Non-pigmented ciliary epithelial cell (primary cell): ENCODE results near the gene NOX5.

Experiments used
- DNase-seq: peaks from one replicate; pipeline ENCODE4 v3.0.0-alpha.2; 2010; ENCODE audit warnings: low read depth

Gene NOX5

GRCh38 chr15:68991723-68992122 is 22.8 kb upstream of the NOX5 start:
- no peak for DNase-seq

- DNase-seq: no peak
Measured at GRCh38 chr15:68992696-68993095, 21.8 kb upstream of the NOX5 start.

- DNase-seq: no peak
Measured at GRCh38 chr15:68993276-68993675, 21.2 kb upstream of the NOX5 start.

- peak; percentile 23 for DNase-seq
Measured at GRCh38 chr15:68994149-68994548, 20.3 kb upstream of the NOX5 start.

GRCh38 chr15:68994981-68995761 is 19.3 kb upstream of the NOX5 start:
- no peak for DNase-seq

- DNase-seq: no peak
Measured at GRCh38 chr15:68997050-68997449, 17.4 kb upstream of the NOX5 start.

- DNase-seq: no peak
Measured at GRCh38 chr15:68997930-68998777, 16.3 kb upstream of the NOX5 start.

GRCh38 chr15:68999091-68999490 is 15.4 kb upstream of the NOX5 start:
- no peak for DNase-seq

GRCh38 chr15:69000091-69000490 is 14.4 kb upstream of the NOX5 start:
- no peak for DNase-seq

GRCh38 chr15:69000725-69001503 is 13.6 kb upstream of the NOX5 start:
- DNase-seq: no peak

- DNase-seq: no peak
Measured at GRCh38 chr15:69002783-69003182, 11.7 kb upstream of the NOX5 start.

- DNase-seq: no peak
Measured at GRCh38 chr15:69004011-69004410, 10.5 kb upstream of the NOX5 start.

GRCh38 chr15:69008056-69008455 is 6.4 kb upstream of the NOX5 start:
- DNase-seq: no peak

GRCh38 chr15:69009341-69009740 is 5.2 kb upstream of the NOX5 start:
- no peak for DNase-seq

- no peak for DNase-seq
Measured at GRCh38 chr15:69011641-69012040, 2.9 kb upstream of the NOX5 start.

- no peak for DNase-seq
Measured at GRCh38 chr15:69012761-69013364, 1.6 kb upstream of the NOX5 start.

GRCh38 chr15:69013726-69014406 is 629 bp upstream of the NOX5 start:
- no peak for DNase-seq

- no peak for DNase-seq
Measured at GRCh38 chr15:69015591-69015990, 1.1 kb downstream of the NOX5 start.

- DNase-seq: no peak
Measured at GRCh38 chr15:69016021-69016595, 1.6 kb downstream of the NOX5 start.

GRCh38 chr15:69017978-69018377 is 3.5 kb downstream of the NOX5 start:
- DNase-seq: no peak

- no peak for DNase-seq
Measured at GRCh38 chr15:69018951-69019350, 4.5 kb downstream of the NOX5 start.
